OCI-LY3 (cell line): ENCODE results near the gene PATE4.

Experiments
- H2AFZ ChIP-seq: fragments of 200-600, 300-600 bp; shearing (Covaris generic); 2 replicates; pipeline ENCODE4 v1.6.0; 2014; ENCODE audit warnings: antibody characterized with exemption, low read depth, low read length
- H3K27ac ChIP-seq: fragments of 200-600, 300-600 bp; sonication (generic); 2 replicates; pipeline ENCODE4 v1.5.1; 2014; ENCODE audit warnings: mild to moderate bottlenecking, low read length, moderate library complexity, mixed read lengths
- H3K27me3 ChIP-seq: fragments of 200-600, 300-600 bp; sonication (generic); 2 replicates; pipeline ENCODE4 v1.6.1; 2014; ENCODE audit warnings: low read depth, low read length, mixed read lengths
- H3K36me3 ChIP-seq: fragments of 200-600, 300-600 bp; sonication (generic); replicated peaks from 2 replicates; pipeline ENCODE3; 2014; ENCODE audit warnings: low read depth, low read length, mixed read lengths
- H3K4me1 ChIP-seq: fragments of 300-600, 200-600 bp; sonication (generic); 2 replicates; pipeline ENCODE4 v1.6.1; 2014; ENCODE audit warnings: low read length, mixed read lengths
- H3K4me2 ChIP-seq: fragments of 200-600, 300-600 bp; sonication (generic); 2 replicates; pipeline ENCODE4 v1.6.1; 2014; ENCODE audit warnings: low read length, mixed read lengths
- H3K4me3 ChIP-seq: fragments of 300-600, 200-600 bp; sonication (generic); 2 replicates; pipeline ENCODE4 v1.5.1; 2014; ENCODE audit warnings: antibody characterized with exemption, mild to moderate bottlenecking, low read length, moderate library complexity
- H3K79me2 ChIP-seq: fragments of 300-600, 200-600 bp; shearing (Covaris generic); 2 replicates; pipeline ENCODE4 v1.6.1; 2014; ENCODE audit warnings: mild to moderate bottlenecking, low read length, mixed read lengths
- H3K9ac ChIP-seq: fragments of 300-600, 200-600 bp; shearing (Covaris generic); 2 replicates; pipeline ENCODE4 v1.6.0; 2014; ENCODE audit warnings: mild to moderate bottlenecking, low read length, moderate library complexity
- H3K9me3 ChIP-seq: fragments of 200-600, 300-600 bp; shearing (Covaris generic); 2 replicates; pipeline ENCODE4 v1.6.1; 2014; ENCODE audit warnings: low read length, mixed read lengths; ENCODE audit not compliant: insufficient read depth
- H4K20me1 ChIP-seq: fragments of 200-600, 300-600 bp; sonication (generic); 2 replicates; pipeline ENCODE4 v1.6.1; 2016; ENCODE audit warnings: low read length, mixed read lengths; ENCODE audit not compliant: insufficient read depth
- CTCF ChIP-seq: fragments of 200-600, 300-600 bp; sonication (generic); IDR thresholded peaks from 2 replicates; pipeline ENCODE4 v1.5.1; 2014; ENCODE audit warnings: antibody characterized with exemption, low read length, low read depth
- EZH2phosphoT487 ChIP-seq: fragments of 200-600 bp; shearing (Covaris generic); IDR thresholded peaks from 2 replicates; pipeline ENCODE4 v1.6.1; 2018; ENCODE audit warnings: antibody characterized with exemption, mixed run types, low read depth

The PATE4 gene

DNA sequence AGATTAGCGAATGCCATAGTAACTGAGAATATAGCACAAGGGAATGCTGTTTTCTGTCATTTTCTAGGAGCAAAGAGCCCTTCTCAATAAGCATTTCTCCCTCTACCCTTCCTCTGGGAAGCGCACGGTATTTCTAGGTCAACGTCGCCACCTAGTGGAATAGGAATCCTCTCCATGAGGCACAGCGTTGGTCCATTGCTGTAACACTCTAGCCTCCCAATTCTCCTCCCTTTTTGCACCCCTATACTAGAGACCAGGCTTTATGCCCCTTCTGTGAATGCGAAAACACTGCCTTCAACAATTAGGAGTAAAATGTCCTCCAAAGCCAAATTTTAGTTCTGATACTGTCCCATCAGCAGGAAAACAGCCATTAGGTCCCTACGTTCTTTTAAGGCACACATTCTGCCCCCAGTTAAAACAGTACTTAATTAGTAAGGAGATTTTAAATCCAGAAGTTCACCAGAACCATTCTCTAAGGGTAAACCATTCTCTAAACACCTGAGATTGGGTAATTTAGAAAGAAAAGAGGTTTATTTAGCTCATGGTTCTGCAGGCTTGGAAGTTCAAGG lies 41.5 kb downstream of the PATE4 start:
- Histone ChIP-seq H3K4me1 (peaks cover 16% of the 10 kb centered on the region), H3K27ac (no peak overlapping the region), H2AFZ (no peak overlapping the region), H3K27me3 (no peaks in the 10 kb centered on the region), H3K79me2 (no peaks in the 10 kb centered on the region), H3K9ac (no peak overlapping the region), H4K20me1 (no peaks in the 10 kb centered on the region), H3K4me2 (no peak overlapping the region), H3K36me3 (peaks cover 7% of the 10 kb centered on the region), H3K4me3 (no peak overlapping the region), H3K9me3 (peaks cover 13% of the 10 kb centered on the region)
- TF ChIP-seq CTCF, result peak; percentile 78
- no peak for TF ChIP-seq EZH2phosphoT487

DNA sequence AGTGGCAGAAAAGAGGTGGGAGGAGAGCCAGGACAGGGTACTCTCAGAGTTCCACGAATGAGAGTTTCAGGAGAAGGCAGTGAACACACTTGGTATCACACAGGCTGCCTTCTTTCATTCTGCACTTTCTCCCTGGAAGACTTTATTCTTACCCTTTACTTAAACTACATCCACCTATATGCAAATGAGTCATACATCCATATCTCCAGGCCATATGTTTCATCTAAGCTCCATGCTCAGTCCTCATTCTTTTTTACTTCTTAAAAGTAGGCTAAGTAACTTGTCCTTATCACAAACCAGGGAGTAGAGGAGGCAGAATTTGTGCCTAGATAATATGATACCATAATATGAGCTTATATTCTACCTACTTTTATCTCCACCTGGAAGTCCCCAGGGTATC lies 48.2 kb downstream of the PATE4 start:
- Histone ChIP-seq H2AFZ (no peak overlapping the region), H4K20me1 (no peaks in the 10 kb centered on the region), H3K79me2 (0 out of 2 replicates have a peak, but pooled peaks cover 3% of the 10 kb centered on the region), H3K27ac (no peak overlapping the region), H3K4me1 (peaks cover 10% of the 10 kb centered on the region), H3K9ac (no peak overlapping the region), H3K36me3 (peaks cover 3% of the 10 kb centered on the region), H3K4me2 (no peak overlapping the region), H3K9me3 (no peaks in the 10 kb centered on the region), H3K4me3 (no peak overlapping the region), H3K27me3 (no peaks in the 10 kb centered on the region)
- TF ChIP-seq EZH2phosphoT487 (no peak), CTCF (no peak)

DNA sequence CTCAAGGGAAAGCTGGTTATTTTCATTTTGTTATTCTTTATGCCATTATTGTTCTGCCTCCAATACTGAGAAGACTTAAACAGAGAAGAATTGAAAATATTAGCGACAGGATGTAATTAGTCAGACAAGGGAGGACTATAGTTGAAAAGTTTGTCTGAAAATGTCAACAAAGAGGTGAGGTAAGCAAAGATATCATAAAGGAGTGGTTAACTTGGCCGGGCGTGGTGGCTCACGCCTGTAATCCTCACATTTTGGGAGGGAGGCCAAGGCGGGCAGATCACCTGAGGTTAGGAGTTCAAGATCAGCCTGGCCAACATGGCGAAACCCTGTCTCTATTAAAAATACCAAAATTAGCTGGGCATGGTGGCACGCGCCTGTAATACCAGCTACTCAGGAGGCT lies 50.3 kb downstream of the PATE4 start:
- Histone ChIP-seq H3K9me3 (no peaks in the 10 kb centered on the region), H3K79me2 (peaks cover 7% of the 10 kb centered on the region), H3K4me2 (no peak overlapping the region), H3K27me3 (no peaks in the 10 kb centered on the region), H3K27ac (no peak overlapping the region), H4K20me1 (no peaks in the 10 kb centered on the region), H3K36me3 (peaks cover 3% of the 10 kb centered on the region), H3K4me3 (no peak overlapping the region), H2AFZ (no peak overlapping the region), H3K4me1 (peaks cover 10% of the 10 kb centered on the region; the same call in 1 of the 2 replicates), H3K9ac (no peak overlapping the region)
- TF ChIP-seq EZH2phosphoT487, result no peak
- no peak for TF ChIP-seq CTCF

- Histone ChIP-seq H2AFZ (peak overlapping the region; percentile 37), H3K79me2 (peaks cover 42% of the 10 kb centered on the region), H3K4me1 (peaks cover 12% of the 10 kb centered on the region; the same call in 1 of the 2 replicates), H3K4me3 (peak overlapping the region; percentile 76), H3K27me3 (no peaks in the 10 kb centered on the region), H3K4me2 (peak overlapping the region; percentile 64), H4K20me1 (no peaks in the 10 kb centered on the region; the same call in 1 of the 2 replicates), H3K27ac (peak overlapping the region; percentile 80), H3K9me3 (no peaks in the 10 kb centered on the region), H3K36me3 (peaks cover 21% of the 10 kb centered on the region), H3K9ac (peak overlapping the region; percentile 91)
- TF ChIP-seq CTCF (no peak), EZH2phosphoT487 (no peak)
Measured at GRCh38 chr11:125886997-125887372, 53.9 kb downstream of the PATE4 start.
